HL-60/S4 treated with phorbol 12-myristate 13-acetate at 8.2 ng/mL for 4 days and 3 days (cell line): Measurements from ENCODE around the gene SLC25A12.
"Not testable (repeated sequence)": the region's sequence is repeated elsewhere in the genome, so short reads cannot be mapped to it uniquely, and the experiment has no call there.

ENCODE experiments used
- in situ Hi-C: fragments of 300-500 bp; cut with MboI; formaldehyde crosslinking; loops from 2 replicates; pipeline ENCODE4 v1.15.0; 2022; ENCODE audit warnings: low sequenced_read_pairs

The SLC25A12 gene, protein sequence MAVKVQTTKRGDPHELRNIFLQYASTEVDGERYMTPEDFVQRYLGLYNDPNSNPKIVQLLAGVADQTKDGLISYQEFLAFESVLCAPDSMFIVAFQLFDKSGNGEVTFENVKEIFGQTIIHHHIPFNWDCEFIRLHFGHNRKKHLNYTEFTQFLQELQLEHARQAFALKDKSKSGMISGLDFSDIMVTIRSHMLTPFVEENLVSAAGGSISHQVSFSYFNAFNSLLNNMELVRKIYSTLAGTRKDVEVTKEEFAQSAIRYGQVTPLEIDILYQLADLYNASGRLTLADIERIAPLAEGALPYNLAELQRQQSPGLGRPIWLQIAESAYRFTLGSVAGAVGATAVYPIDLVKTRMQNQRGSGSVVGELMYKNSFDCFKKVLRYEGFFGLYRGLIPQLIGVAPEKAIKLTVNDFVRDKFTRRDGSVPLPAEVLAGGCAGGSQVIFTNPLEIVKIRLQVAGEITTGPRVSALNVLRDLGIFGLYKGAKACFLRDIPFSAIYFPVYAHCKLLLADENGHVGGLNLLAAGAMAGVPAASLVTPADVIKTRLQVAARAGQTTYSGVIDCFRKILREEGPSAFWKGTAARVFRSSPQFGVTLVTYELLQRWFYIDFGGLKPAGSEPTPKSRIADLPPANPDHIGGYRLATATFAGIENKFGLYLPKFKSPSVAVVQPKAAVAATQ

DNA sequence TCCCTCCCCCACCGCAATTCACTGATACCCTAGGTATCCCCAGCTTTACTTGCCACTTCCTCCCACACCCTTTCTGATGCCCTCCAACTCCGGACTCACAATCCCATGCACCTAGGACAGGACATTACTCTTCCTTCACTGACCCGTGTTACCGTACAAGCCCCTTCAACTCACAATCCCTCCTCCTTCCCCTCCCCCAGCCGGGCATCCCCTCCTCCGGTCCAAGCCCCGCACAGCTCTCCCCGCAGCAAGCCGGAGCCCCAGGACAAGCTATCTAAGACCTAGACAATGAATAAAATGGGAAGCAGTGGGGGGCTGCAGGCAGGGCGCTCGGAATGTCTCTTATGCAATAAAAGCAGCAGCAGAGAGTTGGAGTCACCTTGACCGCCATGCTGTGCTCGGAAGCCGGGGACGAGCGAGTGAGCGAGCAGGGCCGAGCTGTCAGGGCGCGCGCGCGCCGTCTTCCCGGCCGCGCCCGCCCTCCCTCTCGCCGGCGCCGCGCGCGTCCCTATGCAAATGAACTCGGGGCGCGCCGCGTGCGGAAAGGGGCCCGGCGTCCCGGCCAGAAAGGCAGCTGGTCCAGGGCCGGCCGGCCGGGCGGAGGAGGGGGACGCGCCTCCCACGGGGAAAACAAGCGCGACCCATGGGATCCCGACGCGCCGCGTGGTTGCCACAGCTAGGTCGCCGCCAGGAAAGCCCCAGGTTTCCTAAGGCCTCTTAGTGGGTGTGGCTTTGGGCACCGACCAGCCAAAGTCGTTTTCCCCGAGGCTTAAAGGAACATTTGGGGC lies at the start of gene SLC25A12:
TSS of gene SLC25A12 (minus strand) at position 421 of the 788 bp plus-strand sequence. CDS start at position 391, 30 bp downstream.
- in situ Hi-C loops = no loop called here

DNA sequence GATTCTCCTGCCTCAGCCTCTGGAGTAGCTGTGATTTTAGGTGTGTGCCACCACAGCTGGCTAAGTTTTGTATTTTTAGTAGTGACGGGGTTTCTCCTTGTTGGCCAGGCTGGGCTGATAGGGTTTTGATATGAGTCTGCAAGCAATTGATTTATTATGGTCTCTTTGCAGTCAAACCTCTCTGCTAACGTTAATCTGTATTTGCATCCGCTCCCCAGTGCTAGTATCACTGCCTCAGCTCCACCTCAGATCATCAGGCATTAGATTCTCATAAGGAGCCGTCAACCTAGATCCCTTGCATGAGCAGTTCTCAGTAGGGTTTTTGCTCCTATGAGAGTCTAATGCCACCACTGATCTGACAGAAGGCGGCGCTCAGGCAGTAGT lies 47.3 kb upstream of the SLC25A12 start:
- in situ Hi-C loops = no loop called here

DNA sequence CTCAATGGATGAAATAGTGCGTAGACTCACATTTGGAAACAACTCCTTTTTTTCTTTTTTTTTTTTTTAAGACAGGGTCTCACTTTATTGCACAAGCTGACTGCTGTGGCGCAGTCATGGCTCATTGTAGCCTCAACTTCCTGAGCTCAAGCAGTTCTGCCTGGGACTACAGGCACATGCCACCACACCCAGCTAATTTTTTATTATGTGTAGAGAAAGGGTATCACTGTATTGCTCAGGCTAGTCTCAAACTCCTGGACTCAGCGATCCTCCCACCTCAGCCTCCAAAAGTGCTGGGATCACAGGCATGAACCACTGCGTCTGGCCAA lies 45.7 kb upstream of the SLC25A12 start:
- in situ Hi-C loops = no loop called here

DNA sequence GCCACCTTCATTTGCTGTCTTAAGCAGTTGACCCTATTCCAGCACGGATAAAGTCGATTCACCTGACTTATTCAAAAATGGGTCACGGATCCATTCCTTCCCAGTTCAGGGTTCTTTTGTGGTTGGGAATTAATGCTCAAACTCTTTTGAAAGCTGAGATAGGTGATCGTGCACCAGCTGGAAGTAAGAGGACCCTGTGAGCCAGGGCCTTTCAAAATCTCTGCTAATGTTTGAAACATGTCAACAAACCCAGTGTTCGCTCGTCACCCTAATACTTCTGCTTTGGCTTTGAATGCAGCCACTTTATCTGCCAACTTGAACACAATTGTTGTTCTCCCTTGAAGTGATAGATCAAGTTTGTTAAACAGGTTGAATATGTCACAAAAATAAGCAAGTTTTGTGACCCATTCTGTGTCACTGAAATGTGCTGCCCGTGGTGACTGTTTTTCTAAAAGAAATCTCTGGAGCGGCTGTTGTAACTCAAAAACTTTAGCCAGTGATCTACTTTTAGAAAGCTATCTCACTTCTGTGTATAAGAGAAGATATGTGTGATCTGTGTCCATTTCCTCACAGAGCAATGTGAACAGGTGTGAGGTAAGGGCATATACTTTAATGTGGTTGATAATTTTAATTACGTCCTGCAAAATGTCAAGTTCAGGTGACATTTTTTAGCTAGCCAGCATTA lies 45.2 kb upstream of the SLC25A12 start:
- in situ Hi-C loops = no loop called here

DNA sequence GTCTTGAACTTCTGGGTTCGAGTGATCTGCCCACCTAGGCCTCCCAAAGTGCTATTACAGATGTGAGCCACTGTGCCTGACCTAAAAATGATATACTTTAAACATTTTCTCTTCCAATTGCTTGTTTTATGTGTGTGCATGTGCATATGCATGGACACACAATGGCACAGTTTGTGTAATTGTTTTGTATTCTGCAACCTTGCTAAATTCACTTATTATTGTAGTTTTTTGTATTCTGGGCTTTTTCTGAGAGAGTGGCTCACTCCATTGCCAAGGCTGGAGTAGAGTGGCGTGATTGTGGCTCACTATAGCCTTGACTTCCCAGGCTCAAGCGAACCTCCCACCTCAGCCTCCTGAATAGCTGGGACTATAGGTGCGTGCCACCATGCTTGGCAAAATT lies 36.3 kb upstream of the SLC25A12 start:
- in situ Hi-C loops = no loop called here

DNA sequence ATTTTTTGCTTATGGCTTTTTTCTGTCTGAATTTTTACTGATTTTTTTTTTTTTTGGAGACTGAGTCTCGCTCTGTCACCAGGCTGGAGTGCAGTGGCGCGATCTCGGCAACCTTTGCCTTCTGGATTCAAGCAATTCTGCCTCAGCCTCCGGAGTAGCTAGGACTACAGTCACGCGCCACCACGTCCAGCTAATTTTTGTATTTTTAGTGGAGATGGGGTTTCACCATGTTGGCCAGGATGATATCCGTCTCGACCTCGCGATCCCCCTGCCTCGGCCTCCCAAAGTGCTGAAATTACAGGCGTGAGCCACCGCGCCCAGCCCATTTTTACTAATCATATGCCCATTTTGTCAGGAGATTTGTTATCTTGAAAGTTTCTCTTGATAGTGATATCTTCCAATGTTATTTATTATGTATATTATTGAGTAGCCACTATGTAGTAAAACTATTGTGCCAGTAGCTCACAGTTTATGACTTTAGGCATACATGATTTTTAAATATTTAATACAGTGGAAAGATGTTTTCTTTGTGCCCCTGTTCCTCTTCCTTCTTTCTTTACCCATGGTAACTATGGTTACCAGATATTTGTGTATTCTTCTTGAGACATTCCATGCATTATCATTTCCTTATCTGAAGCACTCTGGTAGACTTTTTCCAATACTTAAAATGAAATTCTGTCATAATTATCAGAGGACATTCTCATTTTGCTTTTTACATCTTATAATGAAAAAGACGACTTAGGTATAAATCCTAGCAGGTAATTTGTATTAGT lies 30.3 kb upstream of the SLC25A12 start:
- in situ Hi-C loops = no loop called here

DNA sequence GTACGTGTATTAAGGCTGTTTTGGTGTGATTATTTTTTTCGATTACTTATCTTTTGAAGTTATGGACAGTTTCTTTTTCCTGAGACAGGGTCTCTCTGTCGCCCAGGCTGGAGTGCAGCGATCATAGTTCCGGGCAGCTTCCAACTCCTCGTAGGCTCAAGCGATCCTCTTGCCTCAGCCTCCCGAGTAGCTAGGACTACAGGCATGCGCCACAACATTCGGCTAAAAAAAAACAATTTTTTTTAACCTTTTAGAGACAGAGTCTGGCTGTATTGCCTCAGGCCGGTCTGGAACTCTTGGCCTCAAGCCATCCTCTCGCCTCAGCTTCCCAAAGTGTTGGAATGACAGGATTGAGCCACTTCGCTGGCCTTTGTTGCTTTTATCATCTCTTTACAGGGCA lies 29.2 kb upstream of the SLC25A12 start:
- in situ Hi-C loops = no loop called here

DNA sequence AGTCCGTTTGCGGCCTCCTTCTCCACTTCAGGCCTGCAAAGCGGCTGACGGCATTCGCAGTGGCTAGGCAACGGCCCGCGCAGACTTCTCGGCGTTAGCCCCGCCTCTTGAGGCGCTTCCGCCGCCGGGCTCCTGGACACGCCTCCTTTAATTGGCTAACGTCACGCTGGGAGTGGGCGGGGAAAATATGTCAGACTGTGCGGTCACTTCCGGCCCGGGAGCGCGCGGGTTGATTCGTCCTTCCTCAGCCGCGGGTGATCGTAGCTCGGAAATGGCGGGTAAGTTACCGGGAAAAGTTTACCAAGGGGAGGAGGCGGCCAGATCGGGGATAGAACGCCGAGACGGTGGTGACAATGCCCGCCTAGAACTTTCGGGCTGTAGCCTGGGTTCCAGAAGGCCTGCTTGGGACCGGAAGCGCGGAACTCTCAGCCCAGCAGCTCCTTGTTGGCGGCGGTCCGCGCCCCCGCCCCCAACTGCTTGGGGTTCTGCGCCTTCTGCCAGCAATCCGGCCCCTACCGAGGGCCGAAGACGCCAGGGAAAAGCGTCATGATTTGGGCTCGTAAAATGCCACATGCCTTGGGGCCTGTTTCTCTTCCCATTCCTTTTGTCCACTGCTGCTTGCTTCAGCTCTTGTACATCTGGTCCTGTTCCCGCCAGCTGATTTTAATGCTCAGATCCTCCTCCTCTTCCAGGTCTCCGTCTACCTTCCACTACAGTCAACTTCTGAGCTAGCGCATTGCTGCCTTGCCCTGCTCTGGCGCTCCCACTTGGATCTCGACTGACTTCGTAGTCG lies 28.4 kb upstream of the SLC25A12 start, which contains the start of gene HAT1:
TSS of gene HAT1 (plus strand) at position 232 of the 793 bp plus-strand sequence. CDS start at position 272, 40 bp downstream.
- in situ Hi-C loops = no loop called here

DNA sequence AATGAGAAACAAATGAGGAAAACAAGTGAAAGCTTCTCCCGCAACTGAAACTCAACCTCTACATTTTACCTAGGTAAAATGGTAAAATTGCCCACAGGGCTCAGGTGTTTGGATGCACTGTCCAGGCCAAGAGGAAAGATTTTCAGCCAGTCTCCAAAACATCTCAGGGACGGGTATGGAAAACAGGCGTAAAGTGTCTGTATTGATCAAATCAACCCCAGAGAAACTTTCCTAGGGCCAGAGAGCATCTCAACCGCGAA lies 27.9 kb upstream of the SLC25A12 start:
- in situ Hi-C loops = no loop called here

DNA sequence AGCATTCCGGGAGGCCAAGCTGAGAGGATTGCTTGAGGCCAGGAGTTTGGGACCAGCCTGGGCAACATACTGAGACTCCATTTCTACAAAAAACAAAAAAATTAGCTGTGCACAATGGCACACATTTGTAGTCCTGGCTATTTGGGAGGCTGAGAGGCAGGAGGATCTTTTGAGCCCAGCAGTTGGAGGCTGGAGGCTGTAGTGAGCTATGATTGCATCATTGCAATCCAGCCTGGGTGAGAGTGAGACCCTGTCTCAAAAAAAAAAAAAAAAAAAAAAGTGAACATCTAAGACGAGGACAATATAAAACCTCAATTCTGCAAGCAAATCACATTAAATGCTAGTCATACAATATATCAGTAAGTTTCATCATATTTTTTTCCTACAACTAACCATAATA lies 25.4 kb upstream of the SLC25A12 start:
- in situ Hi-C loops = no loop called here

DNA sequence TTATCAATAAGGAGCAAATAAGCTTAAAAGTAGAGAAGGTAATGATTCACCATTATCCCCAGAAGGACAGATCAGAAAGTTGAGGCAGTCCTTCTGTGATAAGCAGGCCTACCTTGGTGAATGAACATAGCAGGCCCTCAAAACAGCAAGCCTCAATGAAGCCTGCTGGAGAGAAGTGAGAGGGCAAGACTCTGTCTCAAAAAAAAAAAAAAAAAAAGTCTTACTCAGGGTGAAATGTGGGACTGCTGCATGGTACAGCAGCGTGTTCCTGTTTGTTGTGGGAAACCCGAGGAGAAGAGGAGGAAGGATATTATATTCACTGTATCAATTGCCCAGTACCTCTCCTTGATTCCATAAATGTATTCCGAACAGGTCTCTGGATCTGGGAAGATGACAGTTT lies 19.5 kb upstream of the SLC25A12 start:
- in situ Hi-C loops = no loop called here

DNA sequence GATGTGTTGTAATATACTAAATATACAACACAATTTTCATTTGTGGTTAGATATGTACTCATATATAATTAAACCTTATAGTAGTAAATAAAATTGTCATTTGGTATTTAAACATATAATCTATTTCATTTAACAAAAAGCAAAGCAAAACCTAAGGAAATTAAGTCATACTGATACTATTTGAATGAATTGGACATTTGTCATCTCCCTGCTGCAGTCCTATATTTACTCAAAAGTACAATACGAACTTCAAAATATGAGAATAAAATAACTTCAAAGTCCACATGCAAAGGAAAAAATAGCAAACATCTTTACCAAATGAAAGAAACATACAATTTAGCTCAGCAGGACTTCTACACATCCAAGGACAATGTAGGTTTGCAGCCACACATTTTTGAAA lies 16.4 kb upstream of the SLC25A12 start:
- in situ Hi-C loops = no loop called here

DNA sequence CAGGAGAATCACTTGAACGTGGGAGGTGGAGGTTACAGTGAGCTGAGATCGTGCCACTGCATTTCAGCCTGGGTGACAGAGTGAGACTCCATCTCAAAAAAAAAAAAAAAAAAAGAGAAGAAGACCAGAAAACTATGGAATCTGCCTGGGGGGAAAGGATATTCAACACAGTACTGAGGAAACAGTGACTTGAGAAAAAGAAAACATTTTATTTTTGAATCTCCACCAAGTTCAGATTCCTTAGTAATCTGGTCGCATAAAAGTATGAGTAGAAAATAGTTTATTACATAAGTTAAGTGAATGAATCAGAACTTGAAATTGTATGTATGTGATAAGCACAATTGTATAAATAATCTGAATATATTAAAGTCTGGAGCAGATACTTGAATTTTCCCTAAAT lies 15.2 kb upstream of the SLC25A12 start:
- in situ Hi-C loops = no loop called here

DNA sequence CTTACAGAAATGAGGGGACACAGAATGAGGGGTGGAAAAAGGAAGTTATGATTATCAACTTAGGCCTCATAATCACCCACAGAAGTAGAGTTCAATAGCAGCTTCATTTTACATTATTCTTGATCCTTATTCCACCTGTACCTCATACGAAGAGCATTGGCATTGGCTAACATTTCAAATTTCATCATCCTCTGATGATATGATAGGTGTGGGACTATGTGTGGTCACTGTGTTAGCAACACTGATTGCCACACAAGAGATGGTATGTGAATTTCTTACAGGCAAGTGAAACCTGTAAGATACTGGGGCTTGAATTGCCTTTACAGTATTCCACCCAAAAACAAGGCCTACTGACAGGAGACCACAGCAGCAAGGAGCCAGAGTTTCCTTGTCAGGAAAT lies 14.2 kb upstream of the SLC25A12 start:
- in situ Hi-C loops = no loop called here

DNA sequence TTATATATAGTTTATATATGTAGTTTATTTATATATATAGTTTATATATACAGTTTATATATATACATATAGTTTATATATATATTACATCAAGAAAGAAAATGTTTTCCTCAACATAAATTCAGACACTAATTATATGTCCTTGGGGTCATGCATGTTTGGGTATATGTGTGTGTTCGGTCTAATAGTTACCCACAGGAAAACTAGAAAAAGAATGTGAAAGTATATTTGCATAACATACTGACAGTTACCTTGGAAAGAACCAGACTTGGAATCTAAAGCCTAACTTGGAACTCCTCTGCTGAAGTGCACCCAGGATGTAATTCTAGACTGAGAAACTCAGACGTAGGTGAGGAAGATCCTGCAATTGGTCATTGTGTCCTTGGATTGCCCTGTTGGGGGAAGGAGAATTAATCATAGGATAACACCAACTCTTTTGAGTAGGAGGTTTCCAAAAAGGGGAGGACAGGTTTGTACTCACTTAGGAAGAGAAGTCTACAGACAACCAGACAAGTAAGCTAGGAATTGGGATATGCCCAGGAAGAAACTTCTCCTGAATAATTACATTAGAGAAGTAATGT lies 8.9 kb upstream of the SLC25A12 start:
- in situ Hi-C loops = no loop called here

DNA sequence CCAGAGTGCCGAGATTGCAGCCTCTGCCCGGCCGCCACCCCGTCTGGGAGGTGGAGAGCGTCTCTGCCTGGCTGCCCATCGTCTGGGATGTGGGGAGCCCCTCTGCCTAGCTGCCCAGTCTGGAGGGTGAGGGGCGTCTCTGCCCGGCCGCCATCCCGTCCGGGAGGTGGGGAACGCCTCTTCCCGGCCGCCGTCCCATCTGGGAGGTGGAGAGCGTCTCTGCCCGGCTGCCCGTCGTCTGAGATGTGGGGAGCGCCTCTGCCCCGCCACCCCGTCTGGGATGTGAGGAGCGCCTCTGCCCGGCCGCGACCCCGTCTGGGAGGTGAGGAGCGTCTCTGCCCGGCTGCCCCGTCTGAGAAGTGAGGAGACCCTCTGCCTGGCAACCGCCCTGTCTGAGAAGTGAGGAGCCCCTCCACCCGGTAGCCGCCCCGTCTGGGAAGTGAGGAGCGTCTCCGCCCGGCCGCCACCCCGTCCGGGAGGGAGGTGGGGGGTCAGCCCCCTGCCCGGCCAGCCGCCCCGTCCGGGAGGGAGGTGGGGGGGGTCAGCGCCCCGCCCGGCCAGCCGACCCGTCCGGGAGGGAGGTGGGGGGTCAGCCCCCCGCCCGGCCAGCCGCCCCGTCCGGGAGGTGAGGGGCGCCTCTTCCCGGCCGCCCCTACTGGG lies 5.7 kb upstream of the SLC25A12 start:
- in situ Hi-C loops = not testable (repeated sequence)

DNA sequence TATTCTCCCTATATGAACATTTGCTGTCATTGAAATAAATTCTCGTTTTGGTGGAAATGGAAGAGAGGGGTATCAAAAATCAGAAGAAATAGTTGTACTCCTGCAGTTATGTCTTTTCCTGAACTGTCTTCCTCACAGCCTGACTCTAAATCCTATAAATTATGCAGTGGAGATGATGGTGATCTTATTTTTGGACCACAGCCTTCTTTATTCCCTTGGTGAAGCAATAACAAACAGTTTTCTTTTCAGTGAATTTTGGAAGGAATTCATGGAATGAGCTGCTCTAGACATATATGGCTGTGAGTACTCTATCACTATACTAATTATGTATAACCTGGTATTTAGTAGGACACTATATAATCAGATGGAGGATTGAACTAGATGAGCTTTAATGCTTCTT lies 1.7 kb upstream of the SLC25A12 start:
- in situ Hi-C loops = no loop called here

DNA sequence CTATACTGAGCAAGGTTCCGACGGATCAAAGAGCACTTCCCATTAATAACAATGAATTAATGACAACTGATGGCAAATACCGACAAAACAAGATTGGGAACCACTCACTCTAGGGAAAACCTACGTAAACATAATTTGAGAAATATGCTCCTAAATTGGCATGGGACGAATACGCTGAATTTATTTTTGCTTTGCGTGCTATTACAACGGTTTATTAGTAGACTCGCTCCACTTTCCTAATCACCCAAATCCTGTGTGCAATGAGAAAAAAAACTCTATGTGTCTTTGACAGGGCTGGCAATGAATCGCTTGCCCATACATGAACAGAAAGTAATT lies 536 bp upstream of the SLC25A12 start:
- in situ Hi-C loops = no loop called here

DNA sequence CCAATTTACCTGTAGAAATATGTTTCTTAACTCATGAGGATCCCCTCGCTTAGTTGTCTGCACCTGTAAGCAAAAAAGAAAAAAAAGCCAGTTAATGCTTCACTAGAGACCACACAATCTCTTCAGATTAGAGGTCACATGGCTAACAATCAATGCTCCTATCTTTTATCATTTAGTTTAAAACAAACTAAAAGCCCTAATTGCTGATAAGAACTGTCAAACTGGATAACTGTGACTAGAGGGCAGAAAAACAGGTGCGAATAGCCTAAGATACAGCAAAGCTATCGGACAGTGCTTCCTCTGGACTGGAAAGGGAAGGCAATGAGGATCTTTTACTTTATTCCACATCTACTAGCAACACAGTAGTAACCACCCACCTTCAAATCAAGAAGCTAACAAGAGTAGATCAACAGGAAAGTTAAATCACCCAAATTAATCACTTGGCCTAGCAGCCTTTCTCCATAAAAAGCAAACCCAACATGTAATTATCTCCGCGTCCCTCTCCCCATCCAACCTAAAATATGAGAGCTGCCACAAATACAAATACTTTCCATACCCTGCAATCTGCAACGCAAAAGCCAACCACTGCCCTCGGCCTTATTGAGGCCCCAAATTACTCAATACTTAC lies 734 bp downstream of the SLC25A12 start:
- in situ Hi-C loops = no loop called here
